ENCODE data around the gene SHISAL1.

Gene SHISAL1

DNA sequence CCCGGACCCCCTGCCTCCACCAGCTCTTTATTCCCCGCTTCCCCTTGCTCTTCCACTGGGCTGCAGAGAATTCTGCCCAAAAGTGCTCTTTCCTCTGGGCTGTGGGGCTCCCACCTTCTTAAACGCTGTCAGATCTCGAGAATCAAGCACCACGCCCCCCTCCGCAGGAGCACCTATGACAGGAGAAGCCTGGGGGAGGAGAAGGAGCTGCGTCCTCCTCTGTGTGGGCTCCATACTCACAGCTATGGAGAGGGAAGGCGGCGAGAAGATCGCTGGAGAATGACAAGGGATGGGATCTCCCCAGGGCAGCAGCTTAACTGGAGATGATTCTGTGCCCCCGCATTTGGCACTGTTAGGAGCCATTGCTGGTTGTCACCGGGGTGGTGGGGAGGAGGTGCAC, 19.7 kb downstream of the SHISAL1 start:
- TF ChIP-seq TAF1 (IDR thresholded peaks at IDR 0.05; ENCODE audit: borderline replicate concordance, low read depth, low read length): no peak
- TF ChIP-seq POLR2A (IDR thresholded peaks at IDR 0.05; ENCODE audit: low read depth, low read length): no peak
- no peak for TF ChIP-seq POLR2AphosphoS5 (IDR thresholded peaks at IDR 0.05; ENCODE audit: low read depth, low read length)
- no peak for FAIRE-seq
- DNase-seq (ENCODE audit: insufficient read length): no peak

GRCh38 chr22:44292521-44292920, 20.2 kb downstream of the SHISAL1 start:
- TF ChIP-seq TAF1 (IDR thresholded peaks at IDR 0.05; ENCODE audit: borderline replicate concordance, low read depth, low read length) (no peak), POLR2AphosphoS5 (IDR thresholded peaks at IDR 0.05; ENCODE audit: low read depth, low read length) (no peak), POLR2A (IDR thresholded peaks at IDR 0.05; ENCODE audit: low read depth, low read length) (no peak)
- DNase-seq (ENCODE audit: insufficient read length) (no peak), FAIRE-seq (no peak)

DNA sequence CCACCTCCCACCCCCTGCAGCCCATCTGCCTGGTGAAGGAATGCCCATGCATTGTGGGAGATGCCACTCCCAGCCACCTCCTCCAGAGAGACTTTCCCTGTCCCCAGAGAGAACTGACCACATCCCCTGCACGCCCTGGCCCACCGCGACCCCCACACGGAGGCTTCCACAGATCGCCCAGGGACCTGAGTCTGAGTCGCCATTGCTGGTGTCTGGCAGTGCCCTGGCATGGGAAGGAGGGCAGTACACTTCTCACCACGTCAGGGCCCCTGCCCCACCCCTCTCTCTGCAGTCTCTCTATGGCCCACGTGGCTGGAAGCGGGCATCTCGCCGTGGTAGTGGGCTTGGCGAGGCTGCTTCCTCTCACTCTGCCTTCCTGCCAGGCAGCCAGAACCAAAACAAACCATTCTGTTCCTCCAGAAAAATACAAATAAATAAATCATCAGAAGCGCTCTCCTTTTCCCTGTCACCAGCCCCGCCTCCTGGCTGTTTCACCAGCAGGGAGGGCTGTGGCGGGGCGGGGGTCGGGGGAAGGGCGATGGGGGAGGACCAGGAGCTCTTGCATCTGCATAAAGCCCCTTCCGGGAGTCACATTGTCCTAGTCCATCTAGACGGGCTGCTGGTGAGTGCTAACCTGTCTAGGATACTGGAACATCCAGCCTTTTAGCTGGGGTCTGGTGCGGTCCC, 20.9 kb downstream of the SHISAL1 start:
- TF ChIP-seq TAF1 (IDR thresholded peaks at IDR 0.05; ENCODE audit: borderline replicate concordance, low read depth, low read length) (no peak), POLR2A (IDR thresholded peaks at IDR 0.05; ENCODE audit: low read depth, low read length) (no peak), POLR2AphosphoS5 (IDR thresholded peaks at IDR 0.05; ENCODE audit: low read depth, low read length) (no peak)
- FAIRE-seq (no peak), DNase-seq (ENCODE audit: insufficient read length) (no peak)

- TF ChIP-seq POLR2A (IDR thresholded peaks at IDR 0.05; ENCODE audit: low read depth, low read length): no peak
- TF ChIP-seq POLR2AphosphoS5 (IDR thresholded peaks at IDR 0.05; ENCODE audit: low read depth, low read length): no peak
- no peak for TF ChIP-seq TAF1 (IDR thresholded peaks at IDR 0.05; ENCODE audit: borderline replicate concordance, low read depth, low read length)
- no peak for FAIRE-seq
- DNase-seq (ENCODE audit: insufficient read length): no peak
Measured at GRCh38 chr22:44291265-44291664, 21.5 kb downstream of the SHISAL1 start.

GRCh38 chr22:44289414-44290171, 23.2 kb downstream of the SHISAL1 start:
- TF ChIP-seq POLR2AphosphoS5 (IDR thresholded peaks at IDR 0.05; ENCODE audit: low read depth, low read length): no peak
- no peak for TF ChIP-seq TAF1 (IDR thresholded peaks at IDR 0.05; ENCODE audit: borderline replicate concordance, low read depth, low read length)
- TF ChIP-seq POLR2A (IDR thresholded peaks at IDR 0.05; ENCODE audit: low read depth, low read length): no peak
- FAIRE-seq: no peak
- DNase-seq (ENCODE audit: insufficient read length): no peak

GRCh38 chr22:44288913-44289312, 23.8 kb downstream of the SHISAL1 start:
- TF ChIP-seq POLR2AphosphoS5 (IDR thresholded peaks at IDR 0.05; ENCODE audit: low read depth, low read length) (no peak), POLR2A (IDR thresholded peaks at IDR 0.05; ENCODE audit: low read depth, low read length) (no peak), TAF1 (IDR thresholded peaks at IDR 0.05; ENCODE audit: borderline replicate concordance, low read depth, low read length) (no peak)
- FAIRE-seq (no peak), DNase-seq (ENCODE audit: insufficient read length) (no peak)

- no peak for TF ChIP-seq TAF1 (IDR thresholded peaks at IDR 0.05; ENCODE audit: borderline replicate concordance, low read depth, low read length)
- no peak for TF ChIP-seq POLR2A (IDR thresholded peaks at IDR 0.05; ENCODE audit: low read depth, low read length)
- no peak for TF ChIP-seq POLR2AphosphoS5 (IDR thresholded peaks at IDR 0.05; ENCODE audit: low read depth, low read length)
- FAIRE-seq (no peak), DNase-seq (ENCODE audit: insufficient read length) (no peak)
Measured at GRCh38 chr22:44287741-44288140, 25.0 kb downstream of the SHISAL1 start.

GRCh38 chr22:44287121-44287693, 25.5 kb downstream of the SHISAL1 start:
- no peak for TF ChIP-seq POLR2A (IDR thresholded peaks at IDR 0.05; ENCODE audit: low read depth, low read length)
- no peak for TF ChIP-seq POLR2AphosphoS5 (IDR thresholded peaks at IDR 0.05; ENCODE audit: low read depth, low read length)
- TF ChIP-seq TAF1 (IDR thresholded peaks at IDR 0.05; ENCODE audit: borderline replicate concordance, low read depth, low read length): no peak
- FAIRE-seq (no peak), DNase-seq (ENCODE audit: insufficient read length) (no peak)

- FAIRE-seq (no peak), DNase-seq (ENCODE audit: insufficient read length) (no peak)
- TF ChIP-seq POLR2AphosphoS5 (IDR thresholded peaks at IDR 0.05; ENCODE audit: low read depth, low read length) (no peak), TAF1 (IDR thresholded peaks at IDR 0.05; ENCODE audit: borderline replicate concordance, low read depth, low read length) (no peak), POLR2A (IDR thresholded peaks at IDR 0.05; ENCODE audit: low read depth, low read length) (no peak)
Measured at GRCh38 chr22:44286646-44287045, 26.1 kb downstream of the SHISAL1 start.

DNA sequence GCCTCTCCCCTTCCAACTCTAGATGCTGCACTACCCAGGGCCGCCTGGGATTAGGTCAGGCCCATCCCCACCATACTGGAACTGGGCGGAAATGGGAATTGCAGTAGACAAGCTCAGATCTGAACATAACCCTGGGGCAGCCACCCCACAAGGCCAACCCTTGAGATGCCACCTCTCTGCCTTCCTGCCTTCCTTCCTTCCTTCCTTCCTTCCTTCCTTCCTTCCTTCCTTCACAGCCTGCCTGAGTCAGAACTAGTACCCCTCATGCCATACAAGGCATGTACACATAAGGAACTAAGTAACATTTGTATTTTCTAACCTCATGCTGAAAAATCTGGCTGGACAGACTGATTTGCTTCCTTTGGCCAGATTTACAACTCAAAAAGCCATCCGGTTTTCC, 28.0 kb downstream of the SHISAL1 start:
- FAIRE-seq (no peak), DNase-seq (ENCODE audit: insufficient read length) (no peak)
- TF ChIP-seq POLR2A (IDR thresholded peaks at IDR 0.05; ENCODE audit: low read depth, low read length) (no peak), POLR2AphosphoS5 (IDR thresholded peaks at IDR 0.05; ENCODE audit: low read depth, low read length) (no peak), TAF1 (IDR thresholded peaks at IDR 0.05; ENCODE audit: borderline replicate concordance, low read depth, low read length) (no peak)

GRCh38 chr22:44281768-44282637, 30.7 kb downstream of the SHISAL1 start:
- no peak for TF ChIP-seq TAF1 (IDR thresholded peaks at IDR 0.05; ENCODE audit: borderline replicate concordance, low read depth, low read length)
- DNase-seq (ENCODE audit: insufficient read length) (no peak), FAIRE-seq (no peak)
